Raji (cell line): ENCODE results near the gene ADGRB3.

Source experiments
- POLR2A ChIP-seq: IDR thresholded peaks from 2 replicates; pipeline ENCODE4 v1.6.1; 2011; ENCODE audit warnings: low read depth, low read length, control low read depth; ENCODE audit not compliant: insufficient read depth

The ADGRB3 gene

DNA sequence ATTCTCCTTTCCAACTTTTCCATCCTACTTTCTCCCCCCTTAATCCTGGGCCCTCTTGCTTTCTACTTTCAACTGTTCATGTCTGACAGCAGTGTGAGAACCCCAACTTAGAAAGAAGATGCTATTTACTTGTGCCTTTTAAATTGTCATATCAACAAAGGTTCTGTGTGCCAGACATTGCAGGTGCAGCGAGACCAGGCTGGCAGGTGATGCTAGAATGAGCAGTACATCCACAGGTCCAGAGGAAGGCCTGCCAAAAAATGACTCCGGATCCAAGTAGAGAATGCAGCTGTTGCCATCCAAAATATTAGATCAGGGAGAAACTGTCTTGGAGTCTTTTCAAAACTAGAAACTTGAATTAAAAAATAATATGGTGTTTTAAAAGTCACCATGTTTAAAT is 651.2 kb downstream of the ADGRB3 start:
- no peak for TF ChIP-seq POLR2A

DNA sequence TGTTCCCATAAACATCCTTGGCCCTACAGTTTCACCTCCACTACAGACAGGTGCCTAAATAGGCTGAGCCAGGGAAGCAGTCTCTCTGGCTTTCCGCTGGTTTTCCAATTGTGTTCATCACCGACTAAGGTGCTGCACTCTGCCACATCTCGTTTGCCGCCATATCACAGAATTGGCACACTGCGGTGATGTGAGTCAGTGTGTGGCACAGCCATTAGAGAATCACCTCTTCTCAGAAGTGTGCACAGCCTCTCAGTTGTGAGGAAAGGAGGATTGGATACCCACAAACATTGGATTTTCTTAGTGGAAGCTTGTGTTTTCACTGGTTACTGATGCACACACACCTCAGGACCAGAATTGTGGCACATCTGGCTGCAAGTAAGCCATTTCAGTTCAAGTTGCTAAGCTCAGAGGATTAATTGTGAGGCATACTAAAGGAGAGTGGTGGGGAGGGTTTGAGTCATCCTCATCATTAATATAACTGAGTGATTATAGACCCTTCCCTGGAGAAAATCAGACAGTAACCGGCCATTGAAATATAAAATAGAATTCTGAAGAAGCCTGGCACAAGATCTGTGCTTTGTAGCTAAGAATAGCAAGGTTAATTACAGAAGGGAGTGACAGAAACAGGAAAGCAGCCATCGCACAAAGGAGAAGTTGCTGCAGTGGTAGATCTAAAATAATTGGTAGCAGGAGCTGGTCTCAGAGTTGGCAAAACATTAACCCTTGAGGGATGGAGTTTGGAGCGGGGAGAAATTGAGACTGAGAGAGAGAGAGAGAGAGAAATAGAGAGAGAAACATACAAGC is 654.8 kb downstream of the ADGRB3 start:
- no peak for TF ChIP-seq POLR2A

DNA sequence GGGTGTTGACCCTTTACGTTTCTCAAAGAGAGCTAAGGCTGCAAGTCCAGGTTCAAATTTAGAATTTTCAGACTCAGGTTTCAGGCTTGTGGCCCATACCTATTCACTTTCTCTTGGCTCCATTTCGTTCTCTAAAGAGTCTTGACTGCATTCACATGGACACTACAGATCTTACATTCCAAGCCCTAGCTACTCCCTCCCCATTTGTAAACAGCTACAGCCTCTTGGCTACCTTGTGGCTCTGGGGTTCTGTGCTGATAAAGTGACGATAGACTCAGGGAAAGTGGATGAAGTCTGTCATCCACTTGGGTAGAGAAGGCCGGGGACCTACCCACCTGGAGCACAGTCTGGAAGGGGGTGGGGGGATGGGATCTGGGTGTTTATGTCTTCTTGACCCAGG is 658.4 kb downstream of the ADGRB3 start:
- TF ChIP-seq POLR2A = no peak

DNA sequence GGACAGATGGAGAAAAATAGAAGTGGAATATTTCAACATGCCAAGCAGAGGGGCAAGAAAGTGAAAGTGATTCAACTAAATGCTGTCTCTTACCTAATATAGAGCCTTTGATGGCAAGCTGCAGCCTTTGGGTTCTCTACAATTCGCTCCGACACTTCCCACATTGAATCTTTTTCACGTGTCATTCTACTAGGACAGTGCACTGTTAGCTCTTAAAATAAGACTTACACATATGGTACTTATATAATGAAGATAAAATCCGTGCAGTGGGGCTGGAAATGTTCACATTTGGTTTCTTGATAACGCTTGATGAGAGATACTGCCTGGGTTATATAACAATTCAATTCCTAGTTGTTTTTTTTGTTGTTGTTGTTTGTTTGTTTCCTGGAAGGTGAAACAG is 659.3 kb downstream of the ADGRB3 start:
- TF ChIP-seq POLR2A = no peak

DNA sequence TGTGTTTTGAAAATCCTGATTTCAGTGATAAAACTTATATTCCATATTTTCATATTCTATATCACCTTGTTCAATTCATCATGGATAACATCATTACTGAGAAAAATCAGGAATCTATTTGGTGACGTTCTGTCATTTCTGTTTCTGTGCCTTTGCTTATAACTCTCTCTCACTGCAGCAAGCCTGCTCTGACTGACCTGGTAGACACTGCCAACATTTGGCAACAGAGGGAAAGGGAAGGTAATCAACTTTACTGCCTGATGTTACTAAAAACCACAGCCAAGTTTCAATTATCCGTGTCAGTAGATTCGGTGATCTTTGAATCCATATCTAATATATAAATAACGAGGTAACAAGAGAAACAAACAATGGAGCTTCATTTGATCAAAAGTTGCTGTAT is 659.8 kb downstream of the ADGRB3 start:
- TF ChIP-seq POLR2A = no peak

DNA sequence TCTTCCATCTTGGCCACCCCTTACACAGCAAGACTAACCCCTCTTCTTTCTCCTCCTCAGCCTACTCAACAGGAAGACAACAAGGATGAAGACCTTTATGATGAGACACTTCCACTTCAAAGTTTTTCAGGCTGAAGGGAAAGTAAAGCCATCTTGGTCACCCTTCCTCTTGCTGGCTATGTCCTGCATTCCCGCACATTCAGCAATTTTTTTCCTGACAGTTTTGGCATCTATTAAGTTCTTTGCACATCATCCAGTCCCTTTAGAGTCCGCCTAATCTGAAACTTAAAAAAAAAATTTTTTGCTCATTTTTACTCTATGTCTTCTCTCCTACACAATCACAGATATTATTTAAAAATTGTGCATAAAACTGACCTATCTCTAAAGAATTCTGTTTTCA is 668.3 kb downstream of the ADGRB3 start:
- TF ChIP-seq POLR2A = no peak

DNA sequence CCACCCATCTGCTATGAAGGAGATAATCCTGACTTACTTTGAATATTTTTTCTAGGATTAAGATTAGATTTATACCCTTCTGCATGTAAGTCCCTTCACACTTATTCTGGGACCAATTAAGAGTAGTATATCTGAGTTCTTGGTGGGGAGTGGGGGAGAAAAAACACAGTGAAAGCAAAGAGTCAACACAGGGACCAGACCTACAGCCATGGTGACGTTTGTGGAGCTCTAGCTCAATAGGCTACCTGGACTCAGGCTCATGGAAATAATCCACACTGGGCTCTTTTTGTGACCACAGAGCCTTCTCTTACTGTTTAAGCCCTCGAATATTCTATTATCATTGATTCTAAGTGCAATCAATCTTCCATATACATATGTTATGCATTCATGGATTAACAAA is 670.4 kb downstream of the ADGRB3 start:
- TF ChIP-seq POLR2A = no peak

DNA sequence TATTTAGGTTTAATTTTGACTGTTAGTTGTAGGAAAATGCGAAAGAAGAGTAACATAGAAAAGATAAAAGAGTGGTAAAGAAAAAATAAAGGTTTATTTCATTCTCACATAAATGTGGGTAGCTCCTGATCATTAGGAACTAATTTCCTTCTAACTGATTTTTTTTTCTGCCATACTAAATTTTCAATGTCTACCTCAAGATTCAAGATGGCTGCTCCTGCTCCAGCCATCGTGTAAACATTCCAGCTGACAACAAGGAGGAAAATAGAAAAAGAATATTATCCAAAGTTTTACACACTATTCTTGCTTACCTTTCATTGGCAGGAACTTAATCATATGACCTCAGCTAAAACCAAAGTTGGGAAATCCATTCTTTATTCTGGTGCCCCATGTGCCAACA is 673.5 kb downstream of the ADGRB3 start:
- no peak for TF ChIP-seq POLR2A

DNA sequence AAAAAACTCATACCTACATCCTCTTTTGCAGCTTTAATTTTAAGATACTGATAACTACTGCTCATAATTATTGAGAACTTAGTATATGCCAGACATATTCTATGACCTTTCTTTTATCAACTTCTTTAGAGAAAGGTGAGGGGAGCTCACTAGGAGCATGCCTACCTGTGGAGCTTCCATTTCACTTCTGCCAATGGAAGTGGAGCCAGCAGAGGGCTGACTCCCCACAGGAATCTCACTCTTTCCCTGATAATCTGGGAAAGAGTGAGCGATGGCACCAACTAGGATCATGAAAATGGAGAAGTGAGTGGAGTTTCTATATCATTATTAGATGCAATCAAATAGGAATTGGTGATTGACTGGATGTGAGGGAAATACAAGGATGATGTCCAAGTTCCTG is 676.8 kb downstream of the ADGRB3 start:
- TF ChIP-seq POLR2A = no peak

DNA sequence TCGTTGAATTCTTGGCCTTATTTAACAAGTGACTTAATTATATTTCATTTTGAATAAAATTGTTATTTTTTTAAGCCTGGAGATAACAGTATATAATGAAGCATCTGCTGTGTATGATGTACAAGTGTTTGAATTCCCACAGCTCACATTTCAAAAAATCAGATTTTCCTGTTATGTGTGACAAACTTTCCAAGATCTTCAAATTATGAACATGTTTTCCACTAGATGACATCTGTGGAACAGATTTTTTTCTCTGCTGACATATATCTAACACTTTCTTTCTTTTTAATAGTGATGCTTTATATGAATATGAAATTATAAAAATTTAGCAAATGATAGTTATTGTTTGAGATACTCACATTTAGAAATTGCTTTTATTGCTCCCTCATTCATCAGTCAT is 678.9 kb downstream of the ADGRB3 start:
- TF ChIP-seq POLR2A = no peak

DNA sequence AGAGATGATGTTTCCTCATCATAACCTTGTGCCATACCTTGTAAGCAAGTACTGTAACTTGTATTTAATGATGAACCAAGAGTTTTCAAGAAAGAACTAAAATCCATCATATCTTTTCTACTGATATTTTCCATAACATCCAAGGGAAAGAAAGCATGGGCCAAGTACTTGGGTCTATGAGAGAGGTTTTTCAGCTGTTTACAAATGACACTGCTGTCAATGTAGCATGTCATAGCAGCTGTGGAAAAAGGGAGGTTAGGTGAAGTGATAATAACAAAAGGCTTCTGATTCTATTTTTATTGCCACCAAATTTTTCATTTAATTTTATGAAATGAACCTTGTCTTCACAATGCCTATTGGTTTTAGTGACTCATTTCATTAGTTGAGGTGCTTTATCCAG is 679.4 kb downstream of the ADGRB3 start:
- no peak for TF ChIP-seq POLR2A

DNA sequence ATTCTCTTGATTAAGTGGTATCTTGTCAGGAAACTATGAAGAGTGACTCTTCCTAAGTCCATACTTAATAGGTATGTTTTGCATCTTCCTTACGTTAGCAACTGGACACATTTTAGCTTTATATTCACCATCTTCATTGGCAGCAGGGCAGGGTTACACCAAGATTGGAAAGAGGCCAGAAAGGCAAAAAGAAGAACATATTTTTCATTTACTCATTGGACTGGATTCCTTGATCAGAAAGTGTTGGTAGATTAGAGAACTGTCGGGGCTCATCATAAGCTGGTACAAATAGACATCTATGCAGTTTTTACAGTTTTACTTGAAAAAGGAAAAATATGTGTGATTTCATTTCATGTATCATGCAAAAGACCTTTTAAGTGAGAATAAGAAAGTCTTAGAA is 696.8 kb downstream of the ADGRB3 start:
- TF ChIP-seq POLR2A = no peak

DNA sequence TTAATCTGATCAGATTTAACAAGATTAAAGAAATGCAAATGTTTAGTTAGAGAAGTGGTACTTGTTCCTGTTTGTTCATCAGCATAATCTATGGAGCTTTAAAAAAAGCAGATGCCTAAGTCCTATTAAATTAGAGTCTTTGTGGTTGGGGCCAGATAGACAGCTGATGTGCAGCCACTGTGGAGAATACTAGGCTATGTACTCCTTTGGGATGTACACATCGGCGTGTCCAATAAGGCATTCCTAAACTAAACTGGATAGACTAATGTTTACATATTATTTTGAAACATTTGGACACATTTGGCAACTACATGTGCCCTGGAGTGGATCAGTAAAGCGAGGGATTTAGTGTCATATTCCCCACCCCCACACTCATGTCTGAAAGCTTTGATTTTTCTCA is 702.2 kb downstream of the ADGRB3 start:
- no peak for TF ChIP-seq POLR2A

DNA sequence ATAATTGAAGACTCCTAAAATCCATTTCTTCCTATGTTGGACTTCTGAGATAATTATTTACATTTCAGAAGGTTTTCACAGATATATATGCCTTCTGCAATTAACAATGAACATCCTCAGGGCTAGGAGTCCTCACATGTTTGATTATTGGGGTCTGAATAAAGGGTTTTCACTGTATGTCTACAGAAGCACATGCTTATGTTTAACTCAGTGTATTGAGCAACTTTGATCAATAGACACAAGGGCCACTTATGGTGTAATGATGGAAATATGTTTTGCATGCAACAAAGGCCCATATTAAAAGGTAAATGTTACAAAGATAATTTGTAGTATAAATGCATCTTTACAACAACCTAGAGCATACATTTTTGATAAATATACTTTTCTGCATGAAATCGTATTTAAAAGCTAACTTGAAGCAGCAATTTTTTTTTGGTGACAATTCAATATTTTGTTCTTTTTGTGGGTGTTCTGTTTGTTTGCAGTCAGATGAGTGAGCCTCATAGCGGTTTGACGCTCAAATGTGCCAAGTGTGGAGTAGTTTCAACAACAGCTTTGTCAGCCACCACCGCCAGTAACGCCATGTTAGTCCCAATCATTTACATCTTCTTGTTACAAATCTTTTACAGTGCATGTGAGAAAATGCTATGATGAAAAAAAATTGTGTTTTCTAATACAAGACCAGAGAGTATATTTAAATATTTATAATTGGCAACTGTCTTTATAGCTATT is 703.5 kb downstream of the ADGRB3 start:
- no peak for TF ChIP-seq POLR2A

DNA sequence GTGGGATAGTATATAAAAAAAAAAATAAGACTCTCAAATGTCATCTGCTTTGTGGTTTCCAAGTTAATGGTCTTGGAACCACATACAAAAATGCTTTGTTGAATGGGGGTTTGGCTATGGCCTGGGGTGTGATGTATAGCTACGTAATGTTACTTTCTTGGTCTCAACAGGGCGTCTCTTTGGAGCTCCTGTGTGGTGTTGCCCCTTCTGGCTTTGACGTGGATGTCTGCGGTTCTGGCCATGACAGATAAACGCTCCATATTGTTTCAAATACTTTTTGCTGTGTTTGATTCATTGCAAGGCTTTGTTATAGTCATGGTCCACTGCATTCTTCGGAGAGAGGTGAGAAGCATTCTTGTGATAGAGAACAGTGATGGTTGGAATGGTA is 704.1 kb downstream of the ADGRB3 start:
- TF ChIP-seq POLR2A = no peak

DNA sequence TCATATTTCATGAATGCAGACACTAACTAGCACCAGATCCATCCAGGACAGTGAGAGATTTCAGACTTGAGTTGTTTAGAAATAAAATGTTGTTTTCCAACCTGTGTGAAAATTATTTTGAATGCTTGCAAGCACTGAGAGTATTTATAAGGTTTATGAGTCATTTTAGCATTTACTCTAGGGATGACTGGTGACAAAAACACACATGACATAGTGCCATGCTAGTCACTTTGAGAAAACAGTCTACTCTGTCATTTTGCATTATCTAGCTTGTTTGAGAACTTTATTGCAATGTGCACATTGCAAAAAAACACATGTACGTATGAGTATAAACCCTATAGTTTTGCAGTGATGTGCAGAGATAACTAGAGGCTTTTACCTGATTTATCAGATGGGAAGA is 705.1 kb downstream of the ADGRB3 start:
- TF ChIP-seq POLR2A = no peak
